Inflammatory macrophage (primary cell): Measurements from ENCODE around the gene VAMP8.
"Not testable (repeated sequence)": the region's sequence is repeated elsewhere in the genome, so short reads cannot be mapped to it uniquely, and the experiment has no call there.

Experiments used
- DNase-seq, 2 donors: peaks; one replicate each; pipeline ENCODE4 v3.0.0-alpha.2; 2020 to 2022
- total RNA-seq, 18 experiments: gene quantifications; one replicate each; lab custom pipeline; 2026; ENCODE audit warnings: mixed read lengths in 6 of 18, inconsistent platforms in 2 of 18; lab: John Stamatoyannopoulos, UW

The VAMP8 gene
- total RNA-seq = 80.2 to 230 (median 169) reads per million in 18 experiments

GRCh38 chr2:85577386-85578242 is at the start of gene VAMP8:
Gene VAMP8 (plus strand): TSS chr2:85577586. CDS start chr2:85577647, 61 bp downstream.
- peak; percentile 60 to 75 for DNase-seq

- no peak for DNase-seq
Measured at GRCh38 chr2:85527787-85528186, 49.6 kb upstream of the VAMP8 start.

- DNase-seq = no peak
Measured at GRCh38 chr2:85528355-85528754, 49.0 kb upstream of the VAMP8 start.

- DNase-seq = no peak
Measured at GRCh38 chr2:85529809-85530208, 47.6 kb upstream of the VAMP8 start.

GRCh38 chr2:85531589-85531988 is 45.8 kb upstream of the VAMP8 start:
- DNase-seq = no peak

GRCh38 chr2:85534099-85534498 is 43.3 kb upstream of the VAMP8 start:
- DNase-seq = no peak

GRCh38 chr2:85534881-85535280 is 42.5 kb upstream of the VAMP8 start:
- peak; percentile 61 to 80 for DNase-seq

GRCh38 chr2:85536479-85536878 is 40.9 kb upstream of the VAMP8 start:
- peak in 1 of 2 donors; percentile 34 for DNase-seq

GRCh38 chr2:85537600-85538506 is 39.5 kb upstream of the VAMP8 start:
- peak; percentile 40 to 63 for DNase-seq

GRCh38 chr2:85538507-85539360 is 38.7 kb upstream of the VAMP8 start, which contains the start of gene MAT2A:
Gene MAT2A (plus strand): TSS chr2:85539168. CDS start chr2:85539288, 120 bp downstream.
- DNase-seq = peak; percentile 90 to 93

- DNase-seq = peak; percentile 73 to 80
Measured at GRCh38 chr2:85539361-85540132, 37.8 kb upstream of the VAMP8 start.

GRCh38 chr2:85540133-85540648 is 37.2 kb upstream of the VAMP8 start:
- no peak for DNase-seq

- no peak for DNase-seq
Measured at GRCh38 chr2:85541262-85541661, 36.1 kb upstream of the VAMP8 start.

GRCh38 chr2:85541753-85542457 is 35.5 kb upstream of the VAMP8 start:
- no peak for DNase-seq

GRCh38 chr2:85542777-85543176 is 34.6 kb upstream of the VAMP8 start:
- no peak for DNase-seq

- not testable (repeated sequence) for DNase-seq
Measured at GRCh38 chr2:85544254-85544691, 33.1 kb upstream of the VAMP8 start.

GRCh38 chr2:85544915-85545779 is 32.2 kb upstream of the VAMP8 start:
- not testable (repeated sequence) for DNase-seq

- no peak for DNase-seq
Measured at GRCh38 chr2:85545780-85546240, 31.6 kb upstream of the VAMP8 start.
